Prostate gland (tissue), 2 donors: ENCODE data around the gene DNAJA2. TPM values are rescaled to one million over a fixed set of nuclear protein-coding genes. Genes with fewer than 3 reads are reported as not detected.

Experiments
- DNase-seq: peaks from one replicate; pipeline ENCODE4 v3.0.0-alpha.2; 2019; ENCODE audit warnings: low spot score
- H3K27ac ChIP-seq, 2 donors: fragments of 200-600 bp; sonication (generic); 2 replicates each; pipeline ENCODE4 v1.5.1; 2017 to 2019
- H3K27me3 ChIP-seq: fragments of 200-600 bp; sonication (generic); replicated peaks from 2 replicates; pipeline ENCODE4 v1.5.1; 2019; ENCODE audit not compliant: insufficient read depth
- H3K36me3 ChIP-seq, 2 donors: fragments of 200-600 bp; sonication (generic); 1 replicate in 1 of 2; 2 replicates in 1 of 2; pipeline versions ENCODE4 v1.5.1 to v1.8.1; 2017 to 2019
- H3K4me1 ChIP-seq: fragments of 200-600 bp; sonication (generic); replicated peaks from 2 replicates; pipeline ENCODE4 v1.5.1; 2019
- H3K4me3 ChIP-seq, 2 donors: fragments of 200-600 bp; sonication (generic); 2 replicates each; pipeline ENCODE4 v1.5.1; 2017 to 2019
- H3K9me3 ChIP-seq: fragments of 200-600 bp; sonication (generic); 2 replicates; pipeline ENCODE4 v1.5.1; 2017
- CTCF ChIP-seq, 4 experiments: fragments of 200-600 bp in 2 of 4; fragments of 450-650 bp in 2 of 4; sonication (generic) in 2 of 4; IDR thresholded peaks; 1 replicate in 3 of 4; 2 replicates in 1 of 4; pipeline ENCODE4 v1.5.1; 2016 to 2019; ENCODE audit warnings: antibody characterized with exemption in 4 of 4, mild to moderate bottlenecking in 2 of 4, moderate library complexity in 2 of 4
- POLR2A ChIP-seq: fragments of 450-650 bp; IDR thresholded peaks from one replicate; pipeline ENCODE4 v1.6.1; 2016; ENCODE audit warnings: antibody characterized with exemption, mild to moderate bottlenecking
- POLR2AphosphoS5 ChIP-seq: sonication (generic); formaldehyde crosslinking; IDR thresholded peaks from one replicate; pipeline ENCODE4 v1.6.1; 2017; ENCODE audit warnings: antibody characterized with exemption
- WGBS: methylation state at CpG from one replicate; pipeline ENCODE4 v1.1.5; 2018; 5-methylcytosine and 5-hydroxymethylcytosine counted together
- intact Hi-C: fragments of 100-400 bp; cut with DNase I; formaldehyde crosslinking; loops from one replicate; pipeline ENCODE4 v1.14.2; 2022
- total RNA-seq, 2 donors: library from RNA; depleted of rRNA; stranded (reverse); fragments of >200 nt; gene quantifications; one replicate each; pipeline ENCODE4 v1.1.0, GENCODE V29; 2016

DNAJA2 gene
- total RNA-seq, 2 donors from 2014 or later = 41.1 to 64.4 TPM

- no peak overlapping the region for H3K4me3 ChIP-seq
- 73% methylated on average over 7 of the region's 7 CpGs for WGBS
- no peak overlapping the region for H3K27ac ChIP-seq
- no peaks in the 10 kb centered on the region for H3K27me3 ChIP-seq
- no peaks in the 10 kb centered on the region for H3K36me3 ChIP-seq
- intact Hi-C loops = no loop called here
- DNase-seq = no peak
- H3K9me3 ChIP-seq = no peaks in the 10 kb centered on the region
- H3K4me1 ChIP-seq = peaks cover 14% of the 10 kb centered on the region
- TF ChIP-seq POLR2AphosphoS5 = no peak
- TF ChIP-seq POLR2A = no peak
- no peak for TF ChIP-seq CTCF (IDR thresholded peaks at IDR 0.05)
These were observed 40.7 kb downstream of the DNAJA2 start for GRCh38 chr16:46932802-46933201.

- Histone ChIP-seq H3K9me3 (no peaks in the 10 kb centered on the region), H3K27me3 (no peaks in the 10 kb centered on the region), H3K4me1 (peaks cover 14% of the 10 kb centered on the region), H3K36me3 (peaks cover 0 to 6% of the 10 kb centered on the region in 2 donors), H3K4me3 (no peak overlapping the region), H3K27ac (peak overlapping the region; percentile 71 to 77)
- TF ChIP-seq POLR2AphosphoS5 = peak; percentile 67
- TF ChIP-seq POLR2A = no peak
- DNase-seq = peak; percentile 73
- WGBS = 36% methylated on average over 8 of the region's 8 CpGs
- intact Hi-C loops = no loop called here
These were observed 42.6 kb downstream of the DNAJA2 start for GRCh38 chr16:46930861-46931260.

GRCh38 chr16:46929378-46930332 lies 43.8 kb downstream of the DNAJA2 start:
- Histone ChIP-seq H3K27ac (peak overlapping the region; percentile 41 to 77), H3K27me3 (no peaks in the 10 kb centered on the region), H3K4me1 (peaks cover 14% of the 10 kb centered on the region), H3K9me3 (no peaks in the 10 kb centered on the region), H3K36me3 (peaks cover 0 to 6% of the 10 kb centered on the region in 2 donors), H3K4me3 (no peak overlapping the region)
- peak; percentile 75 to 94 (median 88) for TF ChIP-seq CTCF (IDR thresholded peaks at IDR 0.05)
- TF ChIP-seq POLR2A = no peak
- TF ChIP-seq POLR2AphosphoS5 = peak; percentile 22
- intact Hi-C loops = no loop called here
- DNase-seq = peak; percentile 69
- 71% methylated on average over 40 of the region's 43 CpGs for WGBS

GRCh38 chr16:46928811-46929210 lies 44.7 kb downstream of the DNAJA2 start:
- no peaks in the 10 kb centered on the region for H3K9me3 ChIP-seq
- peaks cover 0 to 8% of the 10 kb centered on the region in 2 donors for H3K36me3 ChIP-seq
- no peak for DNase-seq
- H3K4me1 ChIP-seq = peaks cover 14% of the 10 kb centered on the region
- intact Hi-C loops = no loop called here
- TF ChIP-seq POLR2AphosphoS5 (no peak), POLR2A (no peak), CTCF (IDR thresholded peaks at IDR 0.05) (no peak)
- H3K27me3 ChIP-seq = no peaks in the 10 kb centered on the region
- WGBS = 73% methylated on average over 15 of the region's 15 CpGs
- H3K4me3 ChIP-seq = no peak overlapping the region
- H3K27ac ChIP-seq = peak overlapping the region in 1 of 2 donors; percentile 77

GRCh38 chr16:46927273-46927672 lies 46.2 kb downstream of the DNAJA2 start:
- peaks cover 0 to 12% of the 10 kb centered on the region in 2 donors for H3K36me3 ChIP-seq

More at GRCh38 chr16:46927273-46927672, 46.2 kb downstream of the DNAJA2 start:
- 91% methylated on average over 8 of the region's 8 CpGs for WGBS
- Histone ChIP-seq H3K9me3 (no peaks in the 10 kb centered on the region), H3K27me3 (no peaks in the 10 kb centered on the region), H3K4me3 (no peak overlapping the region), H3K4me1 (peaks cover 14% of the 10 kb centered on the region), H3K27ac (peak overlapping the region in 1 of 2 donors; percentile 9)
- intact Hi-C loops = no loop called here
- no peak for TF ChIP-seq POLR2A
- no peak for TF ChIP-seq POLR2AphosphoS5
- no peak for TF ChIP-seq CTCF (IDR thresholded peaks at IDR 0.05)
- no peak for DNase-seq
